Measurements from ENCODE around the gene COBL. TPM values are rescaled to one million over a fixed set of nuclear protein-coding genes. Genes with fewer than 3 reads are reported as not detected.

Gene COBL
- total RNA-seq, 1 experiment from 2014 or later: 8.6 TPM

DNA sequence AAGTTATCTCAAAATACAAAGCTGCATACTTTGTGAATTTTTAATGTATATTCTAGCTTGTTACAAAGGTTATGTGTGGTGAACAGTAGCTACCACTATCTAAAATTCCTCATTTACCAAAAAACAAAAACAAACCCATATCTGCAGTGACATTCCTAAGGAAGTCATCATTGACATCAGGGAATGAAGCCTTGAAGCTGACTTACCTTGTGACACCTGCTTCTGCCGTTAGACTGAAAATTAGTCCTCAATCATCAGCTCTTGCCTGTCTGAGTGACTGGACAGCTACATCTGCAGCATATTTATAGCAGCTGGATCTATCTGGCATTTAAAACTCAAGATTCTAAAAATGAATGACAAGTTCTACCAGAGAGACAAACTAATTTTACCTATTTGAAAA, 43.2 kb downstream of the COBL start:
- Histone ChIP-seq H3F3A (ENCODE audit: low read length, unreplicated experiment) (no peaks in the 10 kb centered on the region), H3K9ac (ENCODE audit: low read length) (no peak overlapping the region), H3K27ac (ENCODE audit: low read length) (no peak overlapping the region), H3K9me3 (ENCODE audit: low read length) (no peaks in the 10 kb centered on the region), H2AFZ (ENCODE audit: low read length) (no peak overlapping the region), H3K36me3 (ENCODE audit: low read depth, low read length) (no peaks in the 10 kb centered on the region), H4K20me1 (ENCODE audit: low read length) (no peaks in the 10 kb centered on the region), H3K27me3 (ENCODE audit: low read length) (no peaks in the 10 kb centered on the region), H3K79me2 (ENCODE audit: low read length) (no peaks in the 10 kb centered on the region), H3K9me2 (replicated peaks; ENCODE audit: low read length) (no peaks in the 10 kb centered on the region), H3K4me1 (ENCODE audit: insufficient read depth, low read length) (0 out of 2 replicates have a peak, but pooled peaks cover under 1% of the 10 kb centered on the region), H3K4me2 (ENCODE audit: low read length) (no peak overlapping the region), H3K4me3 (ENCODE audit: low read length) (no peak overlapping the region)
- ChIA-PET POLR2A (ENCODE audit: unreplicated experiment) (no interaction called here), CTCF (no interaction called here)
- no TSS peak for BruUV-seq (replicated peaks)
- no peak for ATAC-seq
- intact Hi-C loops (cut with micrococcal nuclease): no loop called here
- DNase-seq: no peak
- TF ChIP-seq, protein P1, sequence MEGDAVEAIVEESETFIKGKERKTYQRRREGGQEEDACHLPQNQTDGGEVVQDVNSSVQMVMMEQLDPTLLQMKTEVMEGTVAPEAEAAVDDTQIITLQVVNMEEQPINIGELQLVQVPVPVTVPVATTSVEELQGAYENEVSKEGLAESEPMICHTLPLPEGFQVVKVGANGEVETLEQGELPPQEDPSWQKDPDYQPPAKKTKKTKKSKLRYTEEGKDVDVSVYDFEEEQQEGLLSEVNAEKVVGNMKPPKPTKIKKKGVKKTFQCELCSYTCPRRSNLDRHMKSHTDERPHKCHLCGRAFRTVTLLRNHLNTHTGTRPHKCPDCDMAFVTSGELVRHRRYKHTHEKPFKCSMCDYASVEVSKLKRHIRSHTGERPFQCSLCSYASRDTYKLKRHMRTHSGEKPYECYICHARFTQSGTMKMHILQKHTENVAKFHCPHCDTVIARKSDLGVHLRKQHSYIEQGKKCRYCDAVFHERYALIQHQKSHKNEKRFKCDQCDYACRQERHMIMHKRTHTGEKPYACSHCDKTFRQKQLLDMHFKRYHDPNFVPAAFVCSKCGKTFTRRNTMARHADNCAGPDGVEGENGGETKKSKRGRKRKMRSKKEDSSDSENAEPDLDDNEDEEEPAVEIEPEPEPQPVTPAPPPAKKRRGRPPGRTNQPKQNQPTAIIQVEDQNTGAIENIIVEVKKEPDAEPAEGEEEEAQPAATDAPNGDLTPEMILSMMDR (conservative IDR thresholded peaks at IDR 0.05; ENCODE audit: low read depth, low read length): no peak
- TF ChIP-seq EZH2 (IDR thresholded peaks at IDR 0.05; ENCODE audit: low read length, unreplicated experiment): no peak
- no peak for TF ChIP-seq EZH2phosphoT487 (IDR thresholded peaks at IDR 0.05; ENCODE audit: borderline replicate concordance, low read length)

DNA sequence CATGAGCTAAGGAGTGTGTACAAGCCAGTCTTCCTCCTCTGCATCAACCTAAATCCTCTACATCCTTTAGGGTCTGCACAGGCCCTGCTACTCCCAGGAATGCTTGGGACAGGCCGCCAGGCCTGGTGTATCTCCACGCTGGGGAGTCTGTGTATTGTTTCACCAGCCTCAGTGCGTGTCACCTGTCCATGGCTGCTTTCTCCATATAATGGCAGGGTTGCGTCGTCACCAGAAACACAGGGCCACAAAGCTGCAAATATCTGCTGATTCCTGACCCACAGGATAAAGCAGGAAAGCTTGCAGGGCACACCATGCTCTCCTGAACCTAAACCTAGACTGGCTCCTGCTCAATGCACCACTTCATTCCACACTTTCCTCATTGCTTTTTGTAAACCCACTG, 45.6 kb downstream of the COBL start:
- Histone ChIP-seq H3K79me2 (ENCODE audit: low read length) (no peaks in the 10 kb centered on the region), H3K9me2 (replicated peaks; ENCODE audit: low read length) (no peaks in the 10 kb centered on the region), H2AFZ (ENCODE audit: low read length) (no peak overlapping the region), H3K27me3 (ENCODE audit: low read length) (no peaks in the 10 kb centered on the region), H3K9ac (ENCODE audit: low read length) (no peak overlapping the region), H3K27ac (ENCODE audit: low read length) (no peak overlapping the region), H3F3A (ENCODE audit: low read length, unreplicated experiment) (no peaks in the 10 kb centered on the region), H3K4me3 (ENCODE audit: low read length) (no peak overlapping the region), H3K36me3 (ENCODE audit: low read depth, low read length) (no peaks in the 10 kb centered on the region), H3K4me2 (ENCODE audit: low read length) (no peak overlapping the region), H3K9me3 (ENCODE audit: low read length) (no peaks in the 10 kb centered on the region), H4K20me1 (ENCODE audit: low read length) (no peaks in the 10 kb centered on the region), H3K4me1 (ENCODE audit: insufficient read depth, low read length) (no peaks in the 10 kb centered on the region)
- no peak for ATAC-seq
- no peak for DNase-seq
- CTCF ChIA-PET: no interaction called here
- POLR2A ChIA-PET (ENCODE audit: unreplicated experiment): no interaction called here
- no TSS peak for BruUV-seq (replicated peaks)
- intact Hi-C loops (cut with micrococcal nuclease): no loop called here
- no peak for TF ChIP-seq EZH2 (IDR thresholded peaks at IDR 0.05; ENCODE audit: low read length, unreplicated experiment)
- no peak for TF ChIP-seq EZH2phosphoT487 (IDR thresholded peaks at IDR 0.05; ENCODE audit: borderline replicate concordance, low read length)
- TF ChIP-seq, protein P1 (conservative IDR thresholded peaks at IDR 0.05; ENCODE audit: low read depth, low read length): no peak

GRCh38 chr7:51269911-51270310, 46.7 kb downstream of the COBL start:
- H3K4me2 ChIP-seq (ENCODE audit: low read length): no peak overlapping the region
- no peaks in the 10 kb centered on the region for H3K4me1 ChIP-seq (ENCODE audit: insufficient read depth, low read length)
- H2AFZ ChIP-seq (ENCODE audit: low read length): no peak overlapping the region
- BruUV-seq (replicated peaks): no TSS peak
- POLR2A ChIA-PET (ENCODE audit: unreplicated experiment): no interaction called here
- no peaks in the 10 kb centered on the region for H3K9me2 ChIP-seq (replicated peaks; ENCODE audit: low read length)
- no peaks in the 10 kb centered on the region for H4K20me1 ChIP-seq (ENCODE audit: low read length)
- TF ChIP-seq, protein P1 (conservative IDR thresholded peaks at IDR 0.05; ENCODE audit: low read depth, low read length): no peak
- TF ChIP-seq EZH2phosphoT487 (IDR thresholded peaks at IDR 0.05; ENCODE audit: borderline replicate concordance, low read length): no peak
- no peak for TF ChIP-seq EZH2 (IDR thresholded peaks at IDR 0.05; ENCODE audit: low read length, unreplicated experiment)
- H3K27ac ChIP-seq (ENCODE audit: low read length): no peak overlapping the region
- no peaks in the 10 kb centered on the region for H3K79me2 ChIP-seq (ENCODE audit: low read length)
- no peaks in the 10 kb centered on the region for H3F3A ChIP-seq (ENCODE audit: low read length, unreplicated experiment)
- intact Hi-C loops (cut with micrococcal nuclease): no loop called here
- H3K9me3 ChIP-seq (ENCODE audit: low read length): no peaks in the 10 kb centered on the region
- DNase-seq: no peak
- CTCF ChIA-PET: no interaction called here
- H3K9ac ChIP-seq (ENCODE audit: low read length): no peak overlapping the region
- H3K27me3 ChIP-seq (ENCODE audit: low read length): no peaks in the 10 kb centered on the region
- no peak overlapping the region for H3K4me3 ChIP-seq (ENCODE audit: low read length)
- H3K36me3 ChIP-seq (ENCODE audit: low read depth, low read length): no peaks in the 10 kb centered on the region
- ATAC-seq: no peak

Data from PC-3 (cell line).